GM18502 (cell line): Measurements from ENCODE around the gene SELENOP.
"Not testable (repeated sequence)": the region's sequence is repeated elsewhere in the genome, so short reads cannot be mapped to it uniquely, and the experiment has no call there.

Experiments
- ATAC-seq: cut with Tn5 transposase; IDR thresholded peaks from one replicate; pipeline ENCODE4 v1.9.1; 2021; ENCODE audit warnings: mild to moderate bottlenecking; ENCODE audit not compliant: unreplicated experiment, poor library complexity

SELENOP gene

DNA sequence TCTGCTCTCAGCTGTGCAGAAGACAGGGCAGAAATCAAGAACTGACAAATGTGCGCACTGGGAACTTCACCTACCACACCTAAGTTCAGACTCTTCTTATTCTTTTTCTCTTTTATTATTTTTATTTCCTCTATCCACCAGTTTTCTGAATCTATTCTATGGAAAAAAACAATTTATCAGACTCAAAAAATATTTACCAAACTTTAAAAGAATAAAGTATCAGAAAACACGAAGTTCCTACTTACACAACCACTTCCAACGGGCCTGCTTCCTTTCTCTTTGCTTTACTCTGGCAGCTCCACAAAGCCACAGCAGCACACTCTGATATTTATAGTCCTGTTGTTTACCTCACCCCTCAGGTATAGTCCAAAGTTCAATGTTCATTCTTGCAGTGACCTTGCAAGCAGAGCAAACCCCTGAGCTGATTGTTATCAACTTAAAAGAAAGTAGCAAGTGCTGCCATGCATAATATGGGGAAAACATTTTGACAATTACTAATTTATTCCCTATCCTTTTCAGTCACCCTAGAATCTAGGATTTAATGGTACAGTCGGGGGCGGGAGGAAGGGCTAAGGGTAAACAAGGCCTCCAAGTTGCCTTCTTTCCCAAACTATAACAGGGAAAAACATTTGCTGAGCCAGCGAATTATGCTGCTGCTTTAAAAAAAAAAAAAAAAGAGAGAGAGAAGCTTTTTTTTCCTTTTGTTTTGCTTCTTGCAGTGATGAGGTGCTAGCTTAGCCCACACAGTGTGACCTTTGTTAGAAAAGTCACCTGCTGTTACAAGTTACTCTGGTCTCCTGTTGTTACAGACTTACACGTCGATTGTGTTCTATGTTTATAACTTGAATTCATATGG lies at the start of gene SELENOP:
SELENOP (minus strand) TSS at position 302 of the 856 bp plus-strand sequence. CDS start 3,539 bp downstream, outside the sequence.
- no peak for ATAC-seq

- ATAC-seq = no peak
These were observed 47.0 kb upstream of the SELENOP start for GRCh38 chr5:42858687-42859086.

DNA sequence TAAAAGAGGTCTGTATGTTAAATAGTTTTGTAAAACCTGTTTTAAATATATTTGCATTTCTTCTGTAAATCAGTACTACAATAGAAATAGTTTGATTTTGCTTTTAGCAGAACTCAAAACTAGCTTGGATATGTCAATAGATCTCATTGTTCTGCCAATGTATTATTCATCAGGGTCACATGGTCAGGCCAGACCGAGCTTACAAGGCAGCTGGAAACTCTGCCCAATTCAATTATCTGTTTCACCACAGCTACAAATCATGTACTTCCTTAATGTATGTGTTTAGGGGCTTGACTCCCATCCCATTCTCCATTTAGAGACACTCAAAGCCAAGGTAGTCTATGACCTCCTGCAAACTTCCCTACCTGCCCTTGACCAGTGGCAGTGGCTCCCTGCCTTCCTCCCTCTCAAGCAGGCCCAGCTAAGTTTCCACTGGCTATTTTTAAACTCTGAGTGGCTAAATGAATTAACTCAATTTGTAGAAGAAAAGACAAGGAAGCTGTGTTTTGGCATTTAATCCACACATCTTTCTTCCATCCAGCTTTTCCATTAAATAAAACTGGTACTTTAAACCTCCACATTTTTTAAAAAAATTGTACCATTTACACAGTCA lies 46.4 kb upstream of the SELENOP start:
- no peak for ATAC-seq

DNA sequence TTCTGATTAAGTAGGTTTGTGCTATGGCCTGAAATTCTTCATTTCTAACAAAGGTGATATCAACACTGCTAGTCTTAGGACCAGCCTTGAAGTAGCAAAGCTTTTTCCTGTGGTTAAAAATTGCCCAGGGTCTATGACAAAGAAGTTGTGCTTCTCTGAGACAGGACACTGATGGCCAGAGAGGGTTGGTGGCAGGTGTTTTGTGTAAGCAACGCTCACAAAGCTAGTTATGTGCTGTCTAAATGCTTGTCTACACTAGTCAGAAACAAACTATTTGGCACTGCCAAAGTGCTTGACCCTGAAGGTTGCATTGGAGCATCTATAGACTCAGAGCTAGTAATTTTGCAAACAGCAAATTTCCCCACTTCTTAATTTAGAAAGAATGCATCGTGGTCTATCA lies 44.1 kb upstream of the SELENOP start:
- no peak for ATAC-seq

DNA sequence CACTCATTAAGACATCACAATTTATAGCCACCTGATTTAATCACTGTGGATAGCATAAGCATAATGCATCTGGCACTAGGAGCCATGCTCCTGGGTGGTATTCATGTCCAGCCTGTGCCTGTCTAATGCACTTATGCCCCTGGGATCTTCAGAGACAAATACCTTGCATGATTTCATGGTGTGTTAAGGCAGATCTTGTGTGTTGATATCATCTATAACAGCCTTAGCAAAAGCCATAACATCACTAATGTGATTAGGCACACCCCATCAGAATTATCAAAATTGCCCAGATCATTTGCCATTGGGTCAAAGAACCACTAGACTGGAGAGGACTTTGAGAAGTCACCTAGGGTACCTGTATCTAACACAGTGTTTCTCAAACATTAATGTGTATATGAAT lies 43.7 kb upstream of the SELENOP start:
- ATAC-seq = no peak

GRCh38 chr5:42854795-42855194 lies 43.1 kb upstream of the SELENOP start:
- no peak for ATAC-seq

DNA sequence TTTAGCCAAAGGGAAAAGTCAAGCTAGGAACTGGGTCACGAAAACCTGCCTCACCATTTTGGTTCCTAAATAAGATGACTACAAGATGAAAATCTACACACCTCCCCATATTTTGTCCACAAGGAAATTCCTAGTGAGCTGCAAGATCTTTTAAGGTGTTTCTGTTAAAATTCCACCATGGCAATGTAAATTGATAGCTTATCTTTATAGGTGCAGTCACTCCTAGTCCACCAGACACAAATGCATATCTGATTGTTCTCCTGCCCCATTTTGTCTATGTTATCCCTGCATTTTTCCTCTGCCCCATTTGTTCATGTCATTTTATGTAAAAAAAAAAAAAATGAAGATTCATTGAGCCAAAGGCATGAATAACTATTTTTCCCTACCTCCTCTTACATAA lies 41.1 kb upstream of the SELENOP start:
- ATAC-seq = no peak

- no peak for ATAC-seq
These were observed 39.8 kb upstream of the SELENOP start for GRCh38 chr5:42851481-42851880.

DNA sequence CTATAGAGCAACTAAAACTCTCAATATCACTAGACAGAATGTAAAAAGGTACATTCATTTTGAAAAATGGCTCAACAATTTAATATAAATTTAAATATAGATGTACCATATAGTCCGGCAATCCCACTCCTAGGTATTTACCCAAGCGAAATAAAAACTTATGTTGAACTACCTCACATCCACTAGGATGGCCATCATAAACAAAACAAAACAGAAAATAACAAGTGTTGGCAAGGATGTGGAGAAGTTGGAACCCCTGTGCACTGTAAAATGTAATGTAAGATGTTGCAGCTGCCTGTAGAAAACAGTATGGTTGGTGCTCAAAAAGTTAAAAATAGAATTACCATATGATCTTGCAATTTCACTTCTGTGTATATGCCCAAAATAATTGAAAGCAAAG lies 36.9 kb upstream of the SELENOP start:
- no peak for ATAC-seq

DNA sequence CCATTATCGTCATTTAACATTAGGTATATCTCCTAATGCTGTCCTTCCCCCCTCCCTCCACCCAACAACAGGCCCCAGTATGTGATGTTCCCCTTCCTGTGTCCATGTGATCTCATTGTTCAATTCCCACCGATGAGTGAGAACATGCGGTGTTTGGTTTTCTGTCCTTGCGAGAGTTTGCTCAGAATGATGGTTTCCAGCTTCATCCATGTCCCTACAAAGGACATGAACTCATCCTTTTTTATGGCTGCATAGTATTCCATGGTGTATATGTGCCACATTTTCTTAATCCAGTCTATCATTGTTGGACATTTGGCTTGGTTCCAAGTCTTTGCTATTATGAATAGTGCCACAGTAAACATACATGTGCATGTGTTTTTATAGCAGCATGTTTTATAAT lies 32.7 kb upstream of the SELENOP start:
- not testable (repeated sequence) for ATAC-seq

GRCh38 chr5:42843675-42844292 lies 32.1 kb upstream of the SELENOP start:
- no peak for ATAC-seq

DNA sequence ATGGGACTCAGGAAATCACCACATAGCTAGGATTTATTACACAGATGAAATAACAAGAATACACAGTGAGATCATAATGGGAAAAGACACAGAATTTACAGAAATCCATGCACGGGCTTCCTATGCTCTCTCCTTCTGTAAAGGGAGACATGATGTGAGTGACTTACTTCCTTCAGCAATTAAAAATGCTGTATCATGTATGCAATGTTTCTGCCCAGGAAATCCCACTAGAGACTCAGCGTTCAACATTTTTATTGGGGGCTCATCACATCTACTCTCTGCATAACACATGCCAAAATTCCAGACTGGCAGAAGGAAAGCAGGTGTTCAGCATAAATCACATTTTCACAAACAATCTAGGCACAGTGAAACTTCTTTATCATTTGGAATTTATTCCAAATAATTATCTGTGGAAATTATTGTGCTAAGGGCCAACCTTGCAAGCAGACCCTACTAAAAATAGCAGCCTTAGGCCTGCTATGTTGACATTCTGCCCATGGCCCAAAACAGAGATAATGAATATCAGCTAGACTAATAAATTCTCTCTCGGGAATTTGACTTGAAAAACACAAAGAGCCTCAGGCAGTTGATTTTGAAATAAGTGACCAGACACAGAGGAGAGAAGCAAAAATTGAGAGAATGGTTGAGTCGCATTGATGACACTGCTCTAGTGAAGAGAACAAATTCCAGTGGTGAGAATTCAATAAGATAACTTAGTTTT lies 31.4 kb upstream of the SELENOP start:
- no peak for ATAC-seq

GRCh38 chr5:42840842-42841567 lies 29.3 kb upstream of the SELENOP start:
- no peak for ATAC-seq

DNA sequence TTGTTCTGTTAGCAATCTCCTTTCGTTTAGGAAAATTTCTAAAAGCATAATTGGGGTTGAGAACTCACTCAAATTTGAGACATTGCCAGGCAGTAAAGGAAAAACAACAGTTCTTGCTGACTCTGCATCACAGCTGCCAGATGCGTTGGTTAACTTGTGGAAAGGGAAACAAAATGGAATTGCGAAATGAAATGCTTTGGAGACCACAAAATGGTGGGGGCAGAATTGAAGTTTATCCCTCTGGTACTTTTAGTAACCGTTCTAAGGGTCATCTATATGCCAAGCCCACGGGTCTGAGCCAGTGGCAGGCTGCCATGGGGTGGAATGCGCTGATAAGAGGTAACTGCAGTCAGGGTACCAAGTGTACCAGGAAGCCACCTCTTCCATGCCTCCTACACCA lies 28.6 kb upstream of the SELENOP start:
- no peak for ATAC-seq

- no peak for ATAC-seq
These were observed 27.5 kb upstream of the SELENOP start for GRCh38 chr5:42839196-42839595.

- ATAC-seq = no peak
These were observed 25.9 kb upstream of the SELENOP start for GRCh38 chr5:42837601-42838000.

DNA sequence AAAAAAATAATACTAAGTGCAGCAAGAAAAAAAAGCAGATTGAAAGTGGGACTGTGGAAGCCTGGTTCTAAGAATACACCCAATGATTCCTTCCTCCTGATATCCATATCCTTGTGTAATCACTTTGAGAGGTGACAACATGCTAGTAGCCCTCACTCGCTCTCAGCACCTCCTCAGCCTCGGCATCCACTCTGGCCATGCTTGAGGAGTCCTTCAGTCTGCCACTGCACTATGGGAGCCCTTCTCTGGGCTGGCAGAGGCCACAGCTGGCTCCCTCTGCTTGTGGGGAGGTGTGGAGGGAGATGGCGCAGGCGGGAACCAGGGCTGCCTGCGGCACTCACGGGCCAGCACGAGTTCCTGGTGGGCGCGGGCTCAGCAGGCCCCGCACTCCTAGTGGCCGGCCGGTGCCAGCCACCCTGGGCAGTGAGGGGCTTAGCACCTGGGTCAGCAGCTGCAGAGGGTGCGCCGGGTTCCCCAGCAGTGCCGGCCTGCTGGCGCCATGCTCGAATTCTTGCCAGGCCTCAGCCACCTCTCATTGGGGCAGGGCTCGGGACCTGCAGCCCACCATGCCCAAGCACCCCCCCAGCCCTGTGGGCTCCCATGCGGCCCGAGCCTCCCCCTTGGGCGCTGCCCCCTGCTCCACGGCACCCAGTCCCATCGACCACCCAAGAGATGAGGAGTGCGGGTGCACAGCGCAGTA lies 24.5 kb upstream of the SELENOP start:
- no peak for ATAC-seq

DNA sequence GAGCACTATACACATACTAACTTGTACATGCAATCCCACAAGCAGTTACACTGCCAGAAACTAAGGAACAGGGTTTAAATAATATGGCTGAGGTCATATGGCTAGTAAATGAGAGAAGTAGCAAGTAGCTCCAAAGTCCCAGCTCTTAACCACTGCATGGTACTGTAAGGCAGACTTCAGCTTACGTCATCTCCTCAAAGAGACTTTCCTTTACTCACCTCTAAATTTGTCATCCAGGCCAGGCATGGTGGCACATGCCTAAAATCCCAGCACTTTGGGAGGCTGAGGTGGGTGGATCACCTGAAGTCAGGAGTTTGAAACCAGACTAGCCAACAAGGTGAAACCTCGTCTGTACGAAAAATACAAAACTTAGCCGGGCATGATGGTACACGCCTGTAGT lies 20.4 kb upstream of the SELENOP start:
- ATAC-seq = no peak

GRCh38 chr5:42830924-42831323 lies 19.2 kb upstream of the SELENOP start:
- ATAC-seq = no peak

GRCh38 chr5:42828671-42829070 lies 17.0 kb upstream of the SELENOP start:
- no peak for ATAC-seq
